ENCODE results near the gene CNTN4. TPM values are rescaled to one million over a fixed set of nuclear protein-coding genes. Genes with fewer than 3 reads are reported as not detected.

The CNTN4 gene
- total RNA-seq, 2 experiments from 2014 or later = not detected

GRCh38 chr3:2301361-2301760, 202.7 kb downstream of the CNTN4 start:
- ATAC-seq (no peak), DNase-seq (no peak)
- Mint-ChIP-seq H3K4me1 (ENCODE audit: low read depth) (no peaks in the 10 kb centered on the region), H3K4me3 (no peak overlapping the region), H3K9me3 (peaks cover 1% of the 10 kb centered on the region), H3K36me3 (ENCODE audit: low read depth) (no peaks in the 10 kb centered on the region), H3K27me3 (no peaks in the 10 kb centered on the region), H3K27ac (no peak overlapping the region)
- no peak for TF ChIP-seq CTCF (IDR thresholded peaks at IDR 0.05)
- POLR2A ChIA-PET = no interaction called here
- CTCF ChIA-PET = no interaction called here
- intact Hi-C loops (cut with micrococcal nuclease) = no loop called here

- TF ChIP-seq CTCF (IDR thresholded peaks at IDR 0.05) = no peak
- H3K36me3 Mint-ChIP-seq (ENCODE audit: low read depth) = no peaks in the 10 kb centered on the region
- ChIA-PET POLR2A (no interaction called here), CTCF (no interaction called here)
- no peaks in the 10 kb centered on the region for H3K9me3 Mint-ChIP-seq
- H3K27ac Mint-ChIP-seq = no peak overlapping the region
- intact Hi-C loops (cut with micrococcal nuclease) = no loop called here
- no peaks in the 10 kb centered on the region for H3K4me1 Mint-ChIP-seq (ENCODE audit: low read depth)
- peak; percentile 5 for DNase-seq
- no peaks in the 10 kb centered on the region for H3K27me3 Mint-ChIP-seq
- H3K4me3 Mint-ChIP-seq = no peak overlapping the region
- ATAC-seq = no peak
Observed at GRCh38 chr3:2303566-2303965, 204.9 kb downstream of the CNTN4 start.

- POLR2A ChIA-PET = no interaction called here
- intact Hi-C loops (cut with micrococcal nuclease) = no loop called here
- no peaks in the 10 kb centered on the region for H3K4me1 Mint-ChIP-seq (ENCODE audit: low read depth)
- H3K27ac Mint-ChIP-seq = no peak overlapping the region
- CTCF ChIA-PET = no interaction called here
- ATAC-seq (no peak), DNase-seq (no peak)
- H3K36me3 Mint-ChIP-seq (ENCODE audit: low read depth) = no peaks in the 10 kb centered on the region
- TF ChIP-seq CTCF (IDR thresholded peaks at IDR 0.05) = no peak
- no peak overlapping the region for H3K4me3 Mint-ChIP-seq
- no peaks in the 10 kb centered on the region for H3K9me3 Mint-ChIP-seq
- no peaks in the 10 kb centered on the region for H3K27me3 Mint-ChIP-seq
Observed at GRCh38 chr3:2311022-2311421, 212.4 kb downstream of the CNTN4 start.

- Mint-ChIP-seq H3K27me3 (no peaks in the 10 kb centered on the region), H3K27ac (no peak overlapping the region), H3K9me3 (no peaks in the 10 kb centered on the region), H3K36me3 (ENCODE audit: low read depth) (no peaks in the 10 kb centered on the region), H3K4me3 (no peak overlapping the region), H3K4me1 (ENCODE audit: low read depth) (no peaks in the 10 kb centered on the region)
- ChIA-PET CTCF (no interaction called here), POLR2A (no interaction called here)
- ATAC-seq (no peak), DNase-seq (no peak)
- intact Hi-C loops (cut with micrococcal nuclease) = no loop called here
- TF ChIP-seq CTCF (IDR thresholded peaks at IDR 0.05) = no peak
Observed at GRCh38 chr3:2317521-2317920, 218.9 kb downstream of the CNTN4 start.

GRCh38 chr3:2334921-2335320, 236.3 kb downstream of the CNTN4 start:
- CTCF ChIA-PET = no interaction called here
- Mint-ChIP-seq H3K9me3 (no peaks in the 10 kb centered on the region), H3K27ac (no peak overlapping the region), H3K4me1 (ENCODE audit: low read depth) (no peaks in the 10 kb centered on the region), H3K27me3 (no peaks in the 10 kb centered on the region), H3K36me3 (ENCODE audit: low read depth) (no peaks in the 10 kb centered on the region), H3K4me3 (no peak overlapping the region)
- DNase-seq (no peak), ATAC-seq (no peak)
- POLR2A ChIA-PET = no interaction called here
- TF ChIP-seq CTCF (IDR thresholded peaks at IDR 0.05) = no peak
- intact Hi-C loops (cut with micrococcal nuclease) = no loop called here
